ENCODE results near the gene FBF1.

The FBF1 gene

DNA sequence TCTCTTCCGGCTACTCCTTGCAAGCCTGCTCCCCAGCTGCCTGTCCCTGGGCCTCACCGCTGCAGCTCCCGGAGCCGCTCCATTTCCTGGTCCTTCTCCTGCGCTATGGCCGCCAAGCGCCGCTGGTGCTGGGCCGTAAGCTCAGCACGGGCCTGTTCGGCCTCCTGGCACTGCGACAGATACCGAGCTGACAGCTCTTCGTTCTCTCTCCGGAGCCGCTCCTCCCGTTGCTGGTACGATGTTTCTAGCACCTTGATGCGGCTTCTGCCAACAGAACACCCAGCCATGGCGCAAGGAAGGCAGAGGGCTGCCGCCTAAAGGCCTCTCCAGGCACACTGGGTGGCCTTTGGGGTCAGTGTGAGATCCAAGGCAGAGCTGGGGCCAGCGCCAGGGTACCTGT is 21.2 kb downstream of the FBF1 start:
- no peak overlapping the region for H3K27ac ChIP-seq

DNA sequence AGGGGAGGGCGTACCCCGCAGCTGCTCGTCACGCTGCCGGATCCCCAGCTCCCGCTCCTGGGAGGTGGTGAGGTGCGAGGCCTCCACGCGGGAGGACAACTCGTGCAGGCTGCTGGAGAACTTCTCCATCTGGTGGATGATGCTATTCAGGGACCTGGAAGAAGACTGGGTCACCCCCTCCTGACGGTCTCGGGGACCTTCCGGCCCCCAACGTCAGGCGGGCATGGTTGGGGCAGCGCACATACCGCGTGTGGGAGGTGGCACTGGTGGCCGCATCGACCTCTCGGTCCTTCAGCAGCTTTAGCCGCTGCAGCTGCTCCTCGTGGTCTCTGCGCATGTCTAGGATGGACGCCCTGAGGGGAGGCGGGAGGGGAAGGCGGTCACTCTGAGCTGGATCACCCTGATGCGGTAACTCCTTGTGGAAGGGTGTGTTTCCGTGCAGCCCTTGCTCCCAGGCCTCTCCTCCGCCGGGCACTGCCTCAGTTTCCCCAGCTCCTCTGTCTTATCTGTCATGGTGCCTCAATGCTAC is 22.9 kb downstream of the FBF1 start:
- no peak overlapping the region for H3K27ac ChIP-seq
- TF ChIP-seq, protein P1, sequence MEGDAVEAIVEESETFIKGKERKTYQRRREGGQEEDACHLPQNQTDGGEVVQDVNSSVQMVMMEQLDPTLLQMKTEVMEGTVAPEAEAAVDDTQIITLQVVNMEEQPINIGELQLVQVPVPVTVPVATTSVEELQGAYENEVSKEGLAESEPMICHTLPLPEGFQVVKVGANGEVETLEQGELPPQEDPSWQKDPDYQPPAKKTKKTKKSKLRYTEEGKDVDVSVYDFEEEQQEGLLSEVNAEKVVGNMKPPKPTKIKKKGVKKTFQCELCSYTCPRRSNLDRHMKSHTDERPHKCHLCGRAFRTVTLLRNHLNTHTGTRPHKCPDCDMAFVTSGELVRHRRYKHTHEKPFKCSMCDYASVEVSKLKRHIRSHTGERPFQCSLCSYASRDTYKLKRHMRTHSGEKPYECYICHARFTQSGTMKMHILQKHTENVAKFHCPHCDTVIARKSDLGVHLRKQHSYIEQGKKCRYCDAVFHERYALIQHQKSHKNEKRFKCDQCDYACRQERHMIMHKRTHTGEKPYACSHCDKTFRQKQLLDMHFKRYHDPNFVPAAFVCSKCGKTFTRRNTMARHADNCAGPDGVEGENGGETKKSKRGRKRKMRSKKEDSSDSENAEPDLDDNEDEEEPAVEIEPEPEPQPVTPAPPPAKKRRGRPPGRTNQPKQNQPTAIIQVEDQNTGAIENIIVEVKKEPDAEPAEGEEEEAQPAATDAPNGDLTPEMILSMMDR (conservative IDR thresholded peaks at IDR 0.05), result no peak

More for the DNA sequence above, 21.2 kb downstream of the FBF1 start:
- TF ChIP-seq, protein P1 (conservative IDR thresholded peaks at IDR 0.05), result no peak

DNA sequence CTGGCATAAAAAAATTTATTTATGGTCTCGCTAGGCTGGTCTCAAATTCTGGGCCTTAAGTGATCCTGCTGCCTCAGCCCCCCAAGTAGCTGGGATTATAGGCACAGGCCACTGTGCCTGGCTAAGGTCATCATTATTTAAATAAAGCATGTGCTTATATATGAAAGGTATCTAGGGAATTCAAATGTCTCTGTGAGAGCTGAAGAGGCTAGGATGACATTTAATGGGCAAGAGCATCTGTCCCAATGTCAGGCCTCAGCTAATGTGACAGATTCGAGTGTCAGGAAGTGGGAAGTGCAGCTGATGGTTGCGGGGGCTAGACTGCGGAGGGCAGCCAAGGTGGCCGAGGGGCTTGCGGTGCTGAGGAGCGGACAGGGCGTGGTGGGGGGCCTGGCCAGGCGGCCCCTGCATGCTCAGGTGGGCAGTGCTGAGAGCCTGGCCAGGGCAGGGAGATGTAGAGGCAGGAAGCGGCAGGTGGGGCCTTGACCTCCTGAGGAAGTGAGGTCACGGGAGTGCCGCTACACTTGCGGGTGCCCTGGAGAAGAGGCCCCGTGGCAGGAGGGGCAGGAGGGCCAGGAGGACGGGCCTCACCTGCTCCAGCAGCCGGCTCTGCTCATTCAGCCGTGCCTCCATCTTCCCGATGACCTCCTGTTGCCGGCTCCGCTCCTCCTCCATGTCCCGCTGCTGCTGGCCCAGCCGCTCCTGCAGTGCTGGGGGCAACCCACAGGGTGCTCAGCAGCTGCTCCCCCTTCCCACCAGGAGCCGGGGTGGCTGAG is 23.5 kb downstream of the FBF1 start:
- no peak overlapping the region for H3K27ac ChIP-seq
- TF ChIP-seq, protein P1 (conservative IDR thresholded peaks at IDR 0.05), result no peak

DNA sequence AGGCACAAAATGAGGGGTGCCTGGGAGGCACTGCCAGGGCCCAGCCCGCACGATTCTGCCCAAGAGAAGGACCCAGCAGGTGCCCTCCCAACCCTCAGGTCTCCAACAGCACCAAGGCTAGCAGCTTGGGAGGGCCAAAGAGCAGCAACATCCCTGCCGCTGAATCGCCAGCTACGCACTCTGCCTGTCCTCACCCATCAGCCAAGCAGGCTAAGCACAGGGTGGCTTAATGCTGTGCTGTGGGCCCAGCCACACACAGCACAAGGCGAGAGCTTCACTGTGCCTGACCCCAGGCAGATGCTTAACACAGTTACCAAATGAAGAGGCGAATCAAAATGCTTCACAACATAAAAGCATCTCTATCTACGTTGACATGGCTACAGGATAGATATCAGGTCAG is 25.6 kb downstream of the FBF1 start:
- no peak overlapping the region for H3K27ac ChIP-seq
- TF ChIP-seq, protein P1 (conservative IDR thresholded peaks at IDR 0.05), result no peak

DNA sequence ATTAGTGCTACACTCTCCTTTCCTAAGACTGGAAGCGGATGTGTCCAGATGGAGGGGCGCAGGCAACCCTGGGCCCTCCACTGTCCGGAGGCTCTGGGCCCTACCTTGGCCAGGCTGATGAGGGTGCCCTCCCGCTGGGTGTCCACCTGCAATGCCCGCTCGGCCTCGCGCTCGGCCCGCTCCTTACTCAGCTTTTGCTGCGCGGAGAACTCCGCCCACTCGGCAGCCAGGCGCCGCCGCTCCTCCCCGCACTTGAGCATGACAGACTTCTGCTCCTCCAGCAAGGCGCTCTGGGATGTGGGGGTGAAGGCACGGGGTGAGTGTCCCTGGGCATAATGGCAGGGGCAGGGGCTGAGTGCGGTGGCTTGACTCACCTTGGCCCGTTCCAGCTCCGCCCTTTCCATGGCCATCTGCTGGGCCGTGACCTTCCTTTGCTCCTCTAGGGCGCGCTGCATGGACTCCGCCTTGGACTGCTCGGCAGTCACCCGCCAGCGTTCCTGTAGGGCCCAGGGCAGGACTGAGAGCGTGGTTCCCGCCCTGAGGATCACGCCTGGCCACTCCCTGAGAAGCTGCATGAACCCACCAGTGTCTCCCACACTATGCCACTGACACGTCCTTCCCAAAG is 26.1 kb downstream of the FBF1 start:
- H3K27ac ChIP-seq, result no peak overlapping the region
- TF ChIP-seq, protein P1 (conservative IDR thresholded peaks at IDR 0.05), result no peak

DNA sequence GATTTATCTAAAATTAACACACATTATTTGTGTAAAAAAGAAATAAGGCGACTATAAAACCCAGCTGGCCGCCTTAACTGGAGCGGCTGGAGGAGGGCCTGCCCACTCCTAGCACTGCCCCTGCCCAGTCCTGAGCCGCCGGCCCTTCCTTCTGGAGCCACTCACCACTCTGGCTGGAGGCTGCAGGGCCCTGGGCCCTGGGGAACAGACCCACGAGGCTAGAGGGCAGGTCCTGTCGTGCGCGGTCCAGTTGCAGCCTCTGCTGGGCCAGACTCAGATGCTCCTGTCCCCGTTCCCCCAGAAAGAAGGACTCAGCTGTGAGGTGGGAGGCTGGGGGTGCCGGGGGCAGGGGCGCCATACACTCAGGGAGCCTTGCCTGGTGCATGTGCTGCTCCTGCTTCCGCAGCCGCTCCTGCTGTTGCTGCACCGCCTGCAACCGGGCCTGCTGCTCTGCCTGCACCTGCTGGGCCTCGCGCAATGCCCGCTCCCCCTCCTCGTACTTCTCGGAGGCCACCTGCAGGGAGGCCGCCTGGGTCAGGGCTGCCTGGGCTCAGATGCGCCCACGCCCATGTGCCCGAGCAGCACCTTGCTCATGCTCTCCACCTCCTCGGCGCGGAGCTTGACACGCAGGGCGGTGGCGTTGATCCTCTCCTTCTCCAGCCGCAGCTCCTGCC is 27.2 kb downstream of the FBF1 start:
- H3K27ac ChIP-seq, result no peak overlapping the region
- TF ChIP-seq, protein P1 (conservative IDR thresholded peaks at IDR 0.05), result no peak

DNA sequence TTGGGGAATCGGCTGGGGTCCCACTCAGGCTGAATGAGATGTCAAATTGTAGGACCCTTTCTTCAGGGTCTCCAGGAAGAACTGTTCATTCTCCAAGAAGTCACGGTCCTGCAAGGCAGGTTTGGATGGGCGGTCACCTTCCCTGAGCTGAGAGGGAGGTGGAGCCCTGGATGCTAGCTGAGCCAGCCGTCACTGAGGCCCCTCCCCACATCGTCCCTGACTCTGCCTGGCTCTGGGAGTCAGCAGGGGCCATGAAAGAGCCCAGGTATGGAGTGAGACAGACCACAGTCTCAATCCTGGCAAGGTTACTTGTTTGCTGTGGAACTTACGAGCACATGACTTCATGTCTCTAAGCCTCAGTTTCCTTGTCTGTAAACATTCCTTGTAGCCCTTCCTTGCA is 30.1 kb downstream of the FBF1 start:
- H3K27ac ChIP-seq, result peak overlapping the region; percentile 94
- TF ChIP-seq, protein P1 (conservative IDR thresholded peaks at IDR 0.05), result no peak

Data from VCaP (cell line).